Astrocyte (in vitro differentiated cells and primary cell): ENCODE measurements around the gene PPP1R37. TPM values are rescaled to one million over a fixed set of nuclear protein-coding genes. Genes with fewer than 3 reads are reported as not detected.

Experiments
- DNase-seq: peaks from one replicate; pipeline ENCODE4 v3.0.0-alpha.2; 2010; ENCODE audit warnings: low read depth
- FAIRE-seq: peaks from 2 replicates; lab custom pipeline; 2011; peaks lifted over from hg19 to GRCh38; lab: Jason Lieb, UNC
- H2AFZ ChIP-seq: 2 replicates; pipeline ENCODE4 v1.6.0; 2012; ENCODE audit warnings: low read depth, low read length, inconsistent platforms
- H3K27ac ChIP-seq: 2 replicates; pipeline ENCODE4 v1.5.1; 2011; ENCODE audit warnings: low read depth, low read length, inconsistent platforms
- H3K27me3 ChIP-seq: 2 replicates; pipeline ENCODE4 v1.6.0; 2011; ENCODE audit warnings: low read length, inconsistent platforms; ENCODE audit not compliant: insufficient read depth
- H3K36me3 ChIP-seq: 2 replicates; pipeline ENCODE4 v1.5.1; 2011; ENCODE audit warnings: low read length, inconsistent platforms; ENCODE audit not compliant: insufficient read depth
- H3K4me1 ChIP-seq: 2 replicates; pipeline ENCODE4 v1.5.1; 2011; ENCODE audit warnings: low read length, inconsistent platforms; ENCODE audit not compliant: insufficient read depth
- H3K4me2 ChIP-seq: 2 replicates; pipeline ENCODE4 v1.6.0; 2012; ENCODE audit warnings: low read length, inconsistent platforms
- H3K4me3 ChIP-seq: 2 replicates; pipeline ENCODE4 v1.5.1; 2011; ENCODE audit warnings: low read depth, mild to moderate bottlenecking, low read length, inconsistent platforms; ENCODE audit not compliant: insufficient read depth
- H3K79me2 ChIP-seq: 2 replicates; pipeline ENCODE4 v1.6.0; 2012; ENCODE audit warnings: mild to moderate bottlenecking, low read length, inconsistent platforms; ENCODE audit not compliant: insufficient read depth
- H3K9ac ChIP-seq: 2 replicates; pipeline ENCODE4 v1.6.0; 2012; ENCODE audit warnings: mild to moderate bottlenecking, low read length, inconsistent platforms
- H3K9me3 ChIP-seq: 2 replicates; pipeline ENCODE4 v1.5.1; 2012; ENCODE audit warnings: low read depth, mild to moderate bottlenecking, low read length, inconsistent platforms; ENCODE audit not compliant: insufficient read depth
- H4K20me1 ChIP-seq: 2 replicates; pipeline ENCODE4 v1.6.0; 2012; ENCODE audit warnings: low read length, inconsistent platforms; ENCODE audit not compliant: insufficient read depth
- H3K27ac Mint-ChIP-seq: one replicate; pipeline ENCODE4 v1.8.0; 2021; ENCODE audit warnings: mild to moderate bottlenecking, mixed read lengths; ENCODE audit not compliant: unreplicated experiment
- H3K27me3 Mint-ChIP-seq: one replicate; pipeline ENCODE4 v1.8.0; 2021; ENCODE audit warnings: low read depth, mixed read lengths; ENCODE audit not compliant: unreplicated experiment
- H3K36me3 Mint-ChIP-seq: one replicate; pipeline ENCODE4 v1.8.0; 2021; ENCODE audit warnings: low read depth, mixed read lengths; ENCODE audit not compliant: unreplicated experiment
- H3K4me1 Mint-ChIP-seq: one replicate; pipeline ENCODE4 v1.8.0; 2021; ENCODE audit warnings: low read depth, mixed read lengths; ENCODE audit not compliant: unreplicated experiment
- H3K4me3 Mint-ChIP-seq: one replicate; pipeline ENCODE4 v1.8.0; 2021; ENCODE audit warnings: mild to moderate bottlenecking, moderate library complexity, mixed read lengths; ENCODE audit not compliant: unreplicated experiment
- H3K9me3 Mint-ChIP-seq: one replicate; pipeline ENCODE4 v1.8.0; 2021; ENCODE audit warnings: mild to moderate bottlenecking, mixed read lengths; ENCODE audit not compliant: unreplicated experiment
- CTCF ChIP-seq: IDR thresholded peaks from 2 replicates; pipeline ENCODE4 v1.5.1; 2011; ENCODE audit warnings: low read depth, mild to moderate bottlenecking, inconsistent platforms, low read length, moderate library complexity; ENCODE audit not compliant: insufficient read depth
- EZH2 ChIP-seq: IDR thresholded peaks from 2 replicates; pipeline ENCODE4 v1.6.1; 2012; ENCODE audit warnings: mild to moderate bottlenecking, low read length, inconsistent platforms; ENCODE audit not compliant: insufficient read depth
- total RNA-seq: library from RNA; stranded (reverse); gene quantifications from 2 replicates; pipeline ENCODE4 v1.2.1, GENCODE V29; 2021

Gene PPP1R37
- total RNA-seq, 1 donor from 2014 or later, result 29.1 TPM

- Histone ChIP-seq H3K4me1 (peaks cover 15% of the 10 kb centered on the region), H3K9ac (no peak overlapping the region), H3K27ac (no peak overlapping the region), H4K20me1 (peaks cover 33% of the 10 kb centered on the region), H3K4me2 (no peak overlapping the region), H3K9me3 (no peaks in the 10 kb centered on the region), H3K4me3 (no peak overlapping the region), H3K36me3 (peaks cover 5% of the 10 kb centered on the region), H3K79me2 (peaks cover 58% of the 10 kb centered on the region), H3K27me3 (no peaks in the 10 kb centered on the region), H2AFZ (no peak overlapping the region)
- H3K27ac Mint-ChIP-seq, result peak overlapping the region; percentile 44
- no peaks in the 10 kb centered on the region for H3K27me3 Mint-ChIP-seq
- H3K4me3 Mint-ChIP-seq, result no peak overlapping the region
- no peaks in the 10 kb centered on the region for H3K9me3 Mint-ChIP-seq
- H3K36me3 Mint-ChIP-seq, result peaks cover 13% of the 10 kb centered on the region
- TF ChIP-seq EZH2 (no peak), CTCF (no peak)
- peaks cover 17% of the 10 kb centered on the region for H3K4me1 Mint-ChIP-seq
- no peak for FAIRE-seq
- DNase-seq, result no peak
Measured at GRCh38 chr19:45090034-45090433, 2.9 kb upstream of the PPP1R37 start.

- Mint-ChIP-seq H3K4me3 (no peak overlapping the region), H3K4me1 (peaks cover 17% of the 10 kb centered on the region), H3K36me3 (peaks cover 9% of the 10 kb centered on the region), H3K9me3 (no peaks in the 10 kb centered on the region), H3K27ac (no peak overlapping the region), H3K27me3 (no peaks in the 10 kb centered on the region)
- Histone ChIP-seq H3K27ac (no peak overlapping the region), H3K27me3 (no peaks in the 10 kb centered on the region), H3K36me3 (peaks cover 5% of the 10 kb centered on the region), H3K79me2 (peaks cover 58% of the 10 kb centered on the region), H3K4me2 (peak overlapping the region; percentile 100), H2AFZ (no peak overlapping the region), H3K4me3 (peak overlapping the region; percentile 88), H4K20me1 (peaks cover 33% of the 10 kb centered on the region), H3K4me1 (peaks cover 15% of the 10 kb centered on the region), H3K9ac (peak overlapping the region; percentile 91), H3K9me3 (no peaks in the 10 kb centered on the region)
- DNase-seq (no peak), FAIRE-seq (no peak)
- no peak for TF ChIP-seq CTCF
- no peak for TF ChIP-seq EZH2
Measured at GRCh38 chr19:45090606-45091005, 2.4 kb upstream of the PPP1R37 start.
